Lung (tissue), 12 donors: ENCODE measurements around the gene GRID1. TPM values are rescaled to one million over a fixed set of nuclear protein-coding genes. Genes with fewer than 3 reads are reported as not detected.

ENCODE experiments used
- ATAC-seq: fragments of 200-7000 bp; cut with Tn5 transposase; one replicate; pipeline ENCODE4 v1.9.1; 2020; ENCODE audit warnings: moderate number of reproducible peaks; ENCODE audit not compliant: insufficient read depth, low FRiP score
- DNase-seq, 3 donors: peaks; one replicate each; pipeline ENCODE4 v3.0.0-alpha.2; 2013 to 2017
- H3K27ac ChIP-seq, 2 donors: one replicate each; pipeline ENCODE4 v1.5.1; 2013; ENCODE audit warnings: mild to moderate bottlenecking in 2 of 2, moderate library complexity in 2 of 2, control low read depth in 1 of 2, inconsistent platforms in 1 of 2, low read depth in 1 of 2, low read length in 1 of 2
- H3K27me3 ChIP-seq, 3 donors: one replicate each; pipeline ENCODE4 v1.5.1; 2013; ENCODE audit warnings: low read length in 2 of 3; ENCODE audit not compliant: control insufficient read depth in 3 of 3, insufficient read depth in 3 of 3
- H3K36me3 ChIP-seq, 4 donors: one replicate each; pipeline ENCODE4 v1.5.1; 2013; ENCODE audit warnings: low read length in 4 of 4, mild to moderate bottlenecking in 1 of 4, moderate library complexity in 1 of 4; ENCODE audit not compliant: control insufficient read depth in 4 of 4, insufficient read depth in 4 of 4
- H3K4me1 ChIP-seq, 5 donors: one replicate each; pipeline ENCODE4 v1.5.1; 2013; ENCODE audit warnings: low read length in 5 of 5, mild to moderate bottlenecking in 2 of 5, moderate library complexity in 1 of 5; ENCODE audit not compliant: control insufficient read depth in 5 of 5, insufficient read depth in 5 of 5
- H3K4me3 ChIP-seq: one replicate; pipeline ENCODE4 v1.5.1; 2013; ENCODE audit warnings: mild to moderate bottlenecking, control low read depth, moderate library complexity
- H3K9ac ChIP-seq, 2 donors: one replicate each; pipeline ENCODE4 v1.5.1; 2013; ENCODE audit warnings: low read length in 2 of 2, control low read depth in 1 of 2; ENCODE audit not compliant: insufficient read depth in 1 of 2
- H3K9me3 ChIP-seq, 4 donors: one replicate each; pipeline ENCODE4 v1.5.1; 2013; ENCODE audit warnings: low read length in 3 of 4, mild to moderate bottlenecking in 1 of 4, moderate library complexity in 1 of 4; ENCODE audit not compliant: control insufficient read depth in 4 of 4, insufficient read depth in 3 of 4
- CTCF ChIP-seq: IDR thresholded peaks from 2 replicates; pipeline ENCODE4 v1.5.1; 2012; ENCODE audit warnings: mild to moderate bottlenecking; ENCODE audit errors: control extremely low read depth, extremely low read depth
- WGBS, 2 donors: extraction: QIAGEN DNeasy Blood & Tissue Kit; methylation state at CpG; one replicate each; pipeline ENCODE4 v1.1.7; 2013; 5-methylcytosine and 5-hydroxymethylcytosine counted together
- polyA plus RNA-seq, 2 donors: library from polyadenylated mRNA; stranded (reverse); fragments of 200-250 nt; gene quantifications; one replicate each; pipeline ENCODE4 v1.2.1, GENCODE V29; 2013
- total RNA-seq, 2 donors: library from RNA; depleted of rRNA in 1 of 2; stranded (reverse); fragments of >200 nt in 1 of 2; gene quantifications; one replicate each; pipeline ENCODE4 v1.2.1, GENCODE V29; 2014 to 2021
- donor health status: control.
- donor health status: control.
- donor health status: Bipolar disorder and iron deficiency.
- donor health status: healthy.
- donor health status: DM: yes; HTN: yes; CAD: no.

The GRID1 gene
- total and polyA plus RNA-seq, 4 donors = 1.1 to 3.6 (median 2.2) TPM

GRCh38 chr10:86122646-86123045 lies 243.9 kb downstream of the GRID1 start:
- no peak overlapping the region for H3K27ac ChIP-seq

GRCh38 chr10:86121200-86121599 lies 245.4 kb downstream of the GRID1 start:
- Histone ChIP-seq H3K27me3 (no peaks in the 10 kb centered on the region), H3K27ac (no peak overlapping the region), H3K36me3 (no peaks in the 10 kb centered on the region), H3K9me3 (peaks cover 0 to 4% (median 0%) of the 10 kb centered on the region in 4 donors), H3K9ac (no peak overlapping the region), H3K4me3 (no peak overlapping the region), H3K4me1 (no peaks in the 10 kb centered on the region)
- 94 to 99% methylated on average over 1 of the region's 1 CpG for WGBS, 2 donors
- no peak for ATAC-seq
- no peak for DNase-seq
- TF ChIP-seq CTCF = no peak

More at GRCh38 chr10:86122646-86123045, 243.9 kb downstream of the GRID1 start:
- Histone ChIP-seq H3K4me1 (no peaks in the 10 kb centered on the region), H3K36me3 (no peaks in the 10 kb centered on the region), H3K4me3 (no peak overlapping the region), H3K9me3 (peaks cover 0 to 4% (median 0%) of the 10 kb centered on the region in 4 donors), H3K27me3 (no peaks in the 10 kb centered on the region), H3K9ac (no peak overlapping the region)
- no peak for DNase-seq
- TF ChIP-seq CTCF = no peak
- no peak for ATAC-seq
- 73 to 76% methylated on average over 2 of the region's 2 CpGs for WGBS, 2 donors

GRCh38 chr10:86117051-86117450 lies 249.5 kb downstream of the GRID1 start:
- Histone ChIP-seq H3K36me3 (no peaks in the 10 kb centered on the region), H3K27ac (no peak overlapping the region), H3K9me3 (peaks cover 0 to 4% (median 0%) of the 10 kb centered on the region in 4 donors), H3K4me1 (no peaks in the 10 kb centered on the region), H3K9ac (no peak overlapping the region), H3K27me3 (no peaks in the 10 kb centered on the region), H3K4me3 (no peak overlapping the region)
- no peak for ATAC-seq
- no peak for DNase-seq
- TF ChIP-seq CTCF = no peak

GRCh38 chr10:86113983-86114382 lies 252.6 kb downstream of the GRID1 start:
- Histone ChIP-seq H3K27me3 (no peaks in the 10 kb centered on the region), H3K9me3 (no peaks in the 10 kb centered on the region), H3K36me3 (no peaks in the 10 kb centered on the region), H3K27ac (no peak overlapping the region), H3K4me3 (no peak overlapping the region), H3K4me1 (no peaks in the 10 kb centered on the region), H3K9ac (no peak overlapping the region)
- TF ChIP-seq CTCF = no peak
- no peak for DNase-seq
- ATAC-seq = no peak
- 83 to 84% methylated on average over 3 of the region's 3 CpGs for WGBS, 2 donors
